NT2/D1 (cell line): ENCODE data around the gene SLC39A10.

Experiments used
- SUZ12 ChIP-seq: IDR thresholded peaks from 2 replicates; pipeline ENCODE4 v1.6.1; 2011; ENCODE audit not compliant: insufficient read length, insufficient read depth; ENCODE audit errors: extremely low read depth
- YY1 ChIP-seq: IDR thresholded peaks from 2 replicates; pipeline ENCODE4 v1.6.1; 2011; ENCODE audit not compliant: insufficient read length, insufficient read depth
- ZNF274 ChIP-seq: IDR thresholded peaks from 2 replicates; pipeline ENCODE4 v1.6.1; 2011; ENCODE audit warnings: mild to moderate bottlenecking, low read depth, low read length

- TF ChIP-seq ZNF274: no peak
- no peak for TF ChIP-seq YY1
- TF ChIP-seq SUZ12: no peak
These were observed 101.8 kb downstream of the SLC39A10 start for GRCh38 chr2:195758846-195759245.
